HG03139 (cell line): ENCODE results near the gene SOCS6.
"Not testable (repeated sequence)": the region's sequence is repeated elsewhere in the genome, so short reads cannot be mapped to it uniquely, and the experiment has no call there.

ENCODE experiments used
- ATAC-seq: cut with Tn5 transposase; IDR thresholded peaks from one replicate; pipeline ENCODE4 v1.9.1; 2021; ENCODE audit not compliant: unreplicated experiment

SOCS6 gene

DNA sequence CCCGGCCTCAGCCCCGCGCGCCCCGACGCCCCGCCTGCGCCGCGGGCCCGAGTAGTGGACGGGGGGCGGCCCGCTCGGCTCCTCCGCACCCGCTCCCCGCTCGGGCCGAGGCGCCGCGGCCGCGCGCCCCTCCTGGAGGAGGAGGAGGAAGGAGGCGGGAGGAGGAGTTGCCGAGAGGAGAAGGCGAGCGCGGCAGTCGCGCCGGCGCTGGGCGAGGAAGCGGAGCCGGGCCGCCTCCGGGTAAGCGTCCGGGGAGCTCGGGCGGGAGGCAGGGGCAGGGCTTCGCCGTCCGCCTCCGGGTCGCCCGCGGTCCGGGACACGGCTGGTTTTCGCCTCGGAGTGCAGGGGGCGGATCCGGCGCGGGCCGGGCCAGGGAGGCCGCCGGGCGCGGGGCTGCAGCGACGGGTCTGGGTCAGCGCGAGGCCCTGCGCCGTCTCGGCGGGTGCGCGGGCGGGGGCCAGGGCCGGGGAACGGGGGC is at the start of gene SOCS6:
Gene SOCS6, plus strand, starts transcription at position 195 of the 478 bp plus-strand sequence. CDS start 35,624 bp downstream, outside the sequence.
- ATAC-seq, result peak; percentile 68

DNA sequence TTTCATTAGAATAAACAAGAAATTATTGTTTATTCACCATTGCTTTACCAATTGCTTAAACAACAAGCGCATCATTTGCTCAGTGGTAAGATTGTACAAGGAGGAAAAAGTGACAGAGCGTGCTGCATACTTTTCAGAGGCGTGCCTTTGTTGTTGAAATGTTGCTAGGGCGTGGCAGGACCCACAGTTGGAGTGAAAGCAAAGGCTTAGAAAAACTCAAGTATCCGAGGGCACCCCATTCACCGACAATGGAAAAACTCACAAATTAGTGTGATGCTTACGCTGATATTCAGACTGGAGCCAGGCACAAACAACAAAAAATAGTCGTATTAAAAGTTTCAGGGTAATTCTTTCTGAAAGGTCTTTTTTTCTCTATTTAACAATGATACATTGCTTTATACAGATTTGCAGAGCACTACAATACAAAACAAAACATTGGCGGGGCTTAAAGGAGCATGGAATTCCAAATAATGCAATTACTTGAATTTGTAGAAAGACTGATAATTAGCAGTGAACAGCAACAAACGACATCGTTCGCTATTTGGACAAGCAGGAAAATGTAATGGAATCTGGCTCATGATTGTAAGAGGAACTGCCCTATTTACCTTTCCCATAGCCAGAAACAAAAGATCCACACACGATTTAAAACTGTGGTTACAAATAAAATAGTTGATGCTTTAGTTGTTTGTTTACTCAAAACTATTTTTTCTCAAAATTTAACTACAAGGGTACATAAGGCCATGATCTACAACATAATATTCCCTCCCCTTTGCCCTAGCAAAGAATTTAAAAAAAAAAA is 45.5 kb upstream of the SOCS6 start:
- no peak for ATAC-seq

GRCh38 chr18:70246061-70246466 is 42.8 kb upstream of the SOCS6 start:
- no peak for ATAC-seq

- no peak for ATAC-seq
Observed at GRCh38 chr18:70249118-70249517, 39.7 kb upstream of the SOCS6 start.

GRCh38 chr18:70249861-70250260 is 39.0 kb upstream of the SOCS6 start:
- ATAC-seq, result not testable (repeated sequence)

- ATAC-seq, result no peak
Observed at GRCh38 chr18:70250781-70251180, 38.1 kb upstream of the SOCS6 start.

- ATAC-seq, result no peak
Observed at GRCh38 chr18:70256184-70256583, 32.7 kb upstream of the SOCS6 start.

DNA sequence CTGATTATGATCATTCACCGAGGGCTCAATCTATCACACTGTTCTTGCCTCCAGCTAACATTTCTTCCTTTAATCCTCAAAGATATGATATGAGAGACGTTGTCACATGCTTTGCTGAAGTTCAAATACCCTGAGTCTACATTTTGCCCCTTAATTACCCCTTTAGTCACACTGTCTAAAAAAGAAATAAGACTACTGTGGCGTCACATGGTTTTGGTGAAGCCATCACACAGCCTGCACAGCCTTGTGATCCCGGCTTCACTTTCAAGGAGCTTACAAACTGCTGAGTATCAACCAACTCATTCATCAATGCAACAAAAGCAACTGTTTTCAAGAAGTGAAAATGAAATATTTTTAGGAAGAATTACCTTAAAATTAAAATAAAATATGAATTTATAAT is 31.9 kb upstream of the SOCS6 start:
- ATAC-seq, result no peak

GRCh38 chr18:70258243-70258642 is 30.6 kb upstream of the SOCS6 start:
- no peak for ATAC-seq

DNA sequence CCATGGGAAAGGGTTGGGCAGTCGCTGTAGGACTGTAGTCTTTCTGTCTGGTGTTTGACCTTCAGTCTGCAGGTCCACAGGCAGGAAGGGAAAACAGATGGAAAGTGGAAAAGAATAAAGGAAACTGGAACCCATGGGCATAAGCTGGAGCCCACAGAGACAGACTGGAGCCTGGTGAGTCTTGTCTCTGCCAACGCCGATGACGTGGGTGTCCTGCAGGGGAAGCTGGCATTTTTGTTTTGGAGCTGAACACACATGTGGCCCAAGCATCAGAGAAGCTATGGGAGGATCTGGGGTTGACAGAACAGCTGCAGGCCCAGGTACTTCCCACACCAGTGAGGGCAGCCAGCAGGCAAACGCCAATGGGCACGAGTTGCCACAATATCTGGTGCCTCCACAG is 28.2 kb upstream of the SOCS6 start:
- no peak for ATAC-seq

DNA sequence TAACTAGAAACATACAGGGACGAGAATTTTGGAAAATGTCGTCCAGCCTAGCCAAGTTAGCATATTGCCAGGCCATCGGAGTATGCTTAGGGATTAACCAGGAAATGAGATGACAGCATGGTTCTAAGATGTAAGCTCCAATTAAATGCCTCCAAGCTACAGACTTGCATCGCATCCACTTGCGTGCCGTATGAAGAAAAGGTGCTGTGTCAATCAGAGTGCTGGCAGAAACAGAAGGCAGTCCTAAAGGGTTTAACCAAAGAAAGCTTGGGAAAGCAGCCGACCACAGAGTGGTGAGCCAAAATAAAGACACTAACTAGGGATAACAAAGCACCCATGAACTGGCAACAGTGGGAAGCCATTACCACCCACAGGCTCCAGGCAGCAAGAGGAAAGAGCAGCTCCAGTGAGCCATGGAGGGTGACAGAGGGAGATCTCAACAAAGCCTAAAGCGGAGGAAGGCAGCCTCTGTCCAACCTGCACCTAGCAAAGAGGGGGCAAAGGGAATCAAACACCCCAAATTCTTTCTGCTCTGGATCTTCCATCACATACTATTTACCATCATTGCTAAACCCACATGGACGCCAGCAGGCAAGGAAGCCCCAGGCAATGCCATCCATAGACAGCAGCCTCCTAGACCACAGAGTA is 27.6 kb upstream of the SOCS6 start:
- ATAC-seq, result no peak

DNA sequence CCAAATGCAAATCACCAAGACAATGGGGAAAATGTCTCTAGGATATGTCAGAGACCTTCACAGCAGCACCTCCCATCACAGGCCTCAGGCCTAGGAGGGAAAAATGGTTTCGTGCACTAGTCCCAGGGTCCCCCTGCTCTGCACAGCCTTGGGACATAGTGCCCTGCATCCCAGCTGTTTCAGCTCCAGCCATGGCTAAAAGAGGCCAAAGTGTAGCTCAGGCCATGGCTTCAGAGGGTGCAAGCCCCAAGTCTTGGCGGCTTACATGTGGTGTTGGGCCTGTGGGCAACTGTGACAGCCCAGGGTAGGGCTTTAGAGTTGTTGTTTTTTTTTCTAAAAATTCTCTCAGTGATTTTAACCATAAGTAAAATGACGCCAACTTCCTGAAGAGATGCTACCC is 25.5 kb upstream of the SOCS6 start:
- ATAC-seq, result no peak

DNA sequence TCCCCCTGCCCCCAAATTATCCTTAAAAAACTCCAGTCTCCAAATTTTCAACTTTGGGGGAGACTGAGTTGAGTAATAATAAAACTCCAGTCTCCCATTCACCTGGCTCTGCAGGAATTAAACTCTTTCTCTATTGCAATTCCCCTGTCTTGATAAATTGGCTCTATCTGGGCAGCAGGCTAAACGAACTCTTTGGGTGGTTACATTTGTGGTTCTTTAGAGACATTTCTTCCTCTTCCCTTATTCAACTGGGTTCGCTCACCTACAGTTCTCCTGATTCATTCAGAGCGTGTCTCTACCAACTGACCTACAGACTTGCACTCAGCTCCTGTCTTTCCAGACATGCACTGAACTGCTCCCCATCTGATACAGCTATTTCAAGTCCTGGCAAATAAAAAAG is 17.1 kb upstream of the SOCS6 start:
- ATAC-seq, result no peak

DNA sequence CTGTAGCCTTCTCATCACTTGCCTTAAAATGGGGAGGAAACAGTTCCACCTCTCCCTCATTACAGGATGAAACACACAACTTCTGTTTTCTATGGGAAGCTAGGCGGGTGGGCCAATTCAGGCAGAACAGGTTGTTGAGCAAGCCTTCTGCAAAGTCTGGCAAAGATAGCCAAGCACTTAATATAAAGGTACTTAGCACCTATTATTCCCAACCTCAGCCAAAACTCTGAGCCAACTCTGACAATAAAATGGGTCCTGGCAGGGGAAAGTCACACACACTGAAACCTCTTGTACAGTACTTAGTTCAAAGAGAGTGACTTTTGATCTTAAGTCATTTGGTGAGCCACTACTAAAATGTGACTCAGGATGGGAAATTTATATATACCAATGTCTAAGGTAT is 15.8 kb upstream of the SOCS6 start:
- no peak for ATAC-seq

GRCh38 chr18:70276416-70277191 is 12.2 kb upstream of the SOCS6 start:
- ATAC-seq, result no peak

- no peak for ATAC-seq
Observed at GRCh38 chr18:70279470-70279869, 9.4 kb upstream of the SOCS6 start.

GRCh38 chr18:70280007-70280925 is 8.6 kb upstream of the SOCS6 start:
- no peak for ATAC-seq

GRCh38 chr18:70284976-70285620 is 3.7 kb upstream of the SOCS6 start:
- no peak for ATAC-seq

DNA sequence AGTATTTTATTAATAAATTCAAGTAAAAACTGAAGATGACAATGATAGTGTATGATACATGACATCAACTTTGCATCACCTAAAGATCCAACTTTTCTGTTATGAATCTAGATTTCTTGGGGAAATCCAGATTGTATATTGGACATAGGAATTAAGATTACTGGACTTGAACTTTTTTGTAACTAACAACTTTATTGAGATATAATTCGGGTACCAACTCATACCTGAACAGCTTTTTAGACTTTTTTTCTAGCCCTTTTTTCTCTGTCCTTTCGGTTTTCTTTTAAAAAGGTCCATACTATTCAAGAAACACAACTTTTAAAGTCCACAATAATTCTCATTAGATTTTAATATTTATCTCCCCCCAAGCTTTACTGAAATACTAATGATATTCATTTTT is 1.1 kb upstream of the SOCS6 start:
- no peak for ATAC-seq
